Stimulated activated CD4-positive, alpha-beta T cell treated with anti-CD3 and anti-CD28 coated beads, Interleukin-2, amount 100 ng/mL, for 48 hours (primary cell): Measurements from ENCODE around the gene ZNF211.

ENCODE experiments used
- DNase-seq, 2 donors: peaks; one replicate each; pipeline ENCODE4 v3.0.0-alpha.2; 2020

The ZNF211 gene

GRCh38 chr19:57632987-57633831, at the start of gene ZNF211:
TSS of gene ZNF211 (plus strand) at chr19:57633168. CDS start at chr19:57633347, 179 bp downstream.
- DNase-seq = peak; percentile 75

GRCh38 chr19:57583521-57584416, 49.2 kb upstream of the ZNF211 start, which contains the start of gene ZIK1:
TSS of gene ZIK1 (plus strand) at chr19:57584145. CDS start at chr19:57584357, 212 bp downstream.
- DNase-seq = peak; percentile 71

GRCh38 chr19:57587529-57587928, 45.4 kb upstream of the ZNF211 start:
- no peak for DNase-seq

- DNase-seq = no peak
These were observed 33.6 kb upstream of the ZNF211 start for GRCh38 chr19:57599377-57599760.

- peak; percentile 88 to 89 for DNase-seq
These were observed 33.1 kb upstream of the ZNF211 start, which contains the start of gene ZNF530 for GRCh38 chr19:57599761-57600383. TSS of gene ZNF530 (plus strand) at chr19:57599885. CDS start at chr19:57604346, 4,461 bp downstream.

GRCh38 chr19:57606931-57607330, 26.0 kb upstream of the ZNF211 start:
- DNase-seq = no peak

- DNase-seq = no peak
These were observed 21.9 kb upstream of the ZNF211 start for GRCh38 chr19:57611113-57611512.

- peak; percentile 80 to 82 for DNase-seq
These were observed 18.8 kb upstream of the ZNF211 start, which contains the start of gene ZNF134 for GRCh38 chr19:57613941-57614743. TSS of gene ZNF134 (plus strand) at chr19:57614242. CDS start at chr19:57619469, 5,227 bp downstream.

GRCh38 chr19:57615346-57615745, 17.6 kb upstream of the ZNF211 start:
- DNase-seq = no peak

- DNase-seq = no peak
These were observed 12.2 kb upstream of the ZNF211 start for GRCh38 chr19:57620673-57621348.

GRCh38 chr19:57623091-57623490, 9.9 kb upstream of the ZNF211 start:
- no peak for DNase-seq

- no peak for DNase-seq
These were observed 814 bp downstream of the ZNF211 start for GRCh38 chr19:57633832-57634131.

- no peak for DNase-seq
These were observed 4.4 kb downstream of the ZNF211 start for GRCh38 chr19:57637379-57637778.

GRCh38 chr19:57641715-57642234, 8.8 kb downstream of the ZNF211 start:
- no peak for DNase-seq

GRCh38 chr19:57642396-57643046, 9.6 kb downstream of the ZNF211 start:
- DNase-seq = no peak

GRCh38 chr19:57643734-57644133, 10.8 kb downstream of the ZNF211 start:
- DNase-seq = no peak

- no peak for DNase-seq
These were observed 15.5 kb downstream of the ZNF211 start for GRCh38 chr19:57648331-57649003.

GRCh38 chr19:57651654-57651996, 18.7 kb downstream of the ZNF211 start:
- no peak for DNase-seq

- DNase-seq = no peak
These were observed 20.7 kb downstream of the ZNF211 start for GRCh38 chr19:57653689-57654088.

GRCh38 chr19:57655443-57655842, 22.5 kb downstream of the ZNF211 start:
- DNase-seq = no peak
